ENCODE data around the gene HIC2.
"Not testable (repeated sequence)": the region's sequence is repeated elsewhere in the genome, so short reads cannot be mapped to it uniquely, and the experiment has no call there.

The HIC2 gene

GRCh38 chr22:21472984-21473383 lies 55.8 kb downstream of the HIC2 start:
- H3K4me1 ChIP-seq (ENCODE audit: low read length); H3K27ac ChIP-seq (ENCODE audit: low read length); H3K9me3 ChIP-seq (ENCODE audit: insufficient read depth, low read length); H3K9ac ChIP-seq (ENCODE audit: low read length); H4K20me1 ChIP-seq (ENCODE audit: insufficient read depth, low read length); H3K36me3 ChIP-seq (replicated peaks; ENCODE audit: low read depth, low read length); H3K4me3 ChIP-seq (ENCODE audit: low read length); H3K79me2 ChIP-seq (ENCODE audit: low read length); H3K27me3 ChIP-seq (ENCODE audit: low read depth, low read length); H2AFZ ChIP-seq (ENCODE audit: low read depth, low read length); H3K4me2 ChIP-seq (ENCODE audit: low read length): not testable (repeated sequence)

GRCh38 chr22:21473664-21474063 lies 56.5 kb downstream of the HIC2 start:
- not testable (repeated sequence) for H3K9me3 ChIP-seq (ENCODE audit: insufficient read depth, low read length); H3K27me3 ChIP-seq (ENCODE audit: low read depth, low read length); H3K36me3 ChIP-seq (replicated peaks; ENCODE audit: low read depth, low read length); H3K4me3 ChIP-seq (ENCODE audit: low read length); H3K79me2 ChIP-seq (ENCODE audit: low read length); H4K20me1 ChIP-seq (ENCODE audit: insufficient read depth, low read length); H3K4me2 ChIP-seq (ENCODE audit: low read length); H3K9ac ChIP-seq (ENCODE audit: low read length); H3K4me1 ChIP-seq (ENCODE audit: low read length); H3K27ac ChIP-seq (ENCODE audit: low read length); H2AFZ ChIP-seq (ENCODE audit: low read depth, low read length)

GRCh38 chr22:21484039-21484438 lies 66.9 kb downstream of the HIC2 start:
- not testable (repeated sequence) for H2AFZ ChIP-seq (ENCODE audit: low read depth, low read length); H3K79me2 ChIP-seq (ENCODE audit: low read length); H3K4me3 ChIP-seq (ENCODE audit: low read length); H3K4me2 ChIP-seq (ENCODE audit: low read length); H3K9me3 ChIP-seq (ENCODE audit: insufficient read depth, low read length); H4K20me1 ChIP-seq (ENCODE audit: insufficient read depth, low read length); H3K27me3 ChIP-seq (ENCODE audit: low read depth, low read length); H3K36me3 ChIP-seq (replicated peaks; ENCODE audit: low read depth, low read length); H3K4me1 ChIP-seq (ENCODE audit: low read length); H3K9ac ChIP-seq (ENCODE audit: low read length); H3K27ac ChIP-seq (ENCODE audit: low read length)

GRCh38 chr22:21487723-21488122 lies 70.6 kb downstream of the HIC2 start:
- H3K79me2 ChIP-seq (ENCODE audit: low read length); H4K20me1 ChIP-seq (ENCODE audit: insufficient read depth, low read length); H3K9me3 ChIP-seq (ENCODE audit: insufficient read depth, low read length): not testable (repeated sequence)

GRCh38 chr22:21489149-21489680 lies 72.0 kb downstream of the HIC2 start:
- H3K4me3 ChIP-seq (ENCODE audit: low read length); H3K27me3 ChIP-seq (ENCODE audit: low read depth, low read length); H3K9ac ChIP-seq (ENCODE audit: low read length); H3K79me2 ChIP-seq (ENCODE audit: low read length); H3K4me2 ChIP-seq (ENCODE audit: low read length); H3K36me3 ChIP-seq (replicated peaks; ENCODE audit: low read depth, low read length); H3K4me1 ChIP-seq (ENCODE audit: low read length); H3K27ac ChIP-seq (ENCODE audit: low read length); H3K9me3 ChIP-seq (ENCODE audit: insufficient read depth, low read length); H2AFZ ChIP-seq (ENCODE audit: low read depth, low read length); H4K20me1 ChIP-seq (ENCODE audit: insufficient read depth, low read length): not testable (repeated sequence)

More at GRCh38 chr22:21487723-21488122, 70.6 kb downstream of the HIC2 start:
- H3K27me3 ChIP-seq (ENCODE audit: low read depth, low read length); H3K4me2 ChIP-seq (ENCODE audit: low read length); H3K9ac ChIP-seq (ENCODE audit: low read length); H3K36me3 ChIP-seq (replicated peaks; ENCODE audit: low read depth, low read length); H3K4me3 ChIP-seq (ENCODE audit: low read length); H3K4me1 ChIP-seq (ENCODE audit: low read length); H2AFZ ChIP-seq (ENCODE audit: low read depth, low read length); H3K27ac ChIP-seq (ENCODE audit: low read length): not testable (repeated sequence)

- H3K4me2 ChIP-seq (ENCODE audit: low read length); H3K36me3 ChIP-seq (replicated peaks; ENCODE audit: low read depth, low read length); H2AFZ ChIP-seq (ENCODE audit: low read depth, low read length); H4K20me1 ChIP-seq (ENCODE audit: insufficient read depth, low read length); H3K4me1 ChIP-seq (ENCODE audit: low read length); H3K27ac ChIP-seq (ENCODE audit: low read length); H3K79me2 ChIP-seq (ENCODE audit: low read length); H3K9ac ChIP-seq (ENCODE audit: low read length); H3K27me3 ChIP-seq (ENCODE audit: low read depth, low read length); H3K4me3 ChIP-seq (ENCODE audit: low read length); H3K9me3 ChIP-seq (ENCODE audit: insufficient read depth, low read length): not testable (repeated sequence)
Measured at GRCh38 chr22:21490556-21490955, 73.4 kb downstream of the HIC2 start.

GRCh38 chr22:21492271-21492670 lies 75.1 kb downstream of the HIC2 start:
- not testable (repeated sequence) for H3K4me2 ChIP-seq (ENCODE audit: low read length); H3K27ac ChIP-seq (ENCODE audit: low read length); H4K20me1 ChIP-seq (ENCODE audit: insufficient read depth, low read length); H2AFZ ChIP-seq (ENCODE audit: low read depth, low read length); H3K9me3 ChIP-seq (ENCODE audit: insufficient read depth, low read length); H3K27me3 ChIP-seq (ENCODE audit: low read depth, low read length); H3K9ac ChIP-seq (ENCODE audit: low read length); H3K4me3 ChIP-seq (ENCODE audit: low read length); H3K4me1 ChIP-seq (ENCODE audit: low read length); H3K79me2 ChIP-seq (ENCODE audit: low read length); H3K36me3 ChIP-seq (replicated peaks; ENCODE audit: low read depth, low read length)

- H3K79me2 ChIP-seq (ENCODE audit: low read length); H3K9ac ChIP-seq (ENCODE audit: low read length); H2AFZ ChIP-seq (ENCODE audit: low read depth, low read length); H3K4me3 ChIP-seq (ENCODE audit: low read length); H3K27me3 ChIP-seq (ENCODE audit: low read depth, low read length); H3K27ac ChIP-seq (ENCODE audit: low read length); H3K4me2 ChIP-seq (ENCODE audit: low read length); H3K4me1 ChIP-seq (ENCODE audit: low read length); H3K36me3 ChIP-seq (replicated peaks; ENCODE audit: low read depth, low read length); H3K9me3 ChIP-seq (ENCODE audit: insufficient read depth, low read length); H4K20me1 ChIP-seq (ENCODE audit: insufficient read depth, low read length): not testable (repeated sequence)
Measured at GRCh38 chr22:21493789-21494782, 76.9 kb downstream of the HIC2 start.

- not testable (repeated sequence) for H3K36me3 ChIP-seq (replicated peaks; ENCODE audit: low read depth, low read length); H3K9me3 ChIP-seq (ENCODE audit: insufficient read depth, low read length); H3K4me2 ChIP-seq (ENCODE audit: low read length); H3K27me3 ChIP-seq (ENCODE audit: low read depth, low read length); H3K27ac ChIP-seq (ENCODE audit: low read length); H3K79me2 ChIP-seq (ENCODE audit: low read length); H4K20me1 ChIP-seq (ENCODE audit: insufficient read depth, low read length); H3K4me1 ChIP-seq (ENCODE audit: low read length); H2AFZ ChIP-seq (ENCODE audit: low read depth, low read length); H3K9ac ChIP-seq (ENCODE audit: low read length); H3K4me3 ChIP-seq (ENCODE audit: low read length)
Measured at GRCh38 chr22:21497984-21498383, 80.8 kb downstream of the HIC2 start.

All from OCI-LY3 (cell line).